Breast epithelium (tissue), 3 donors: ENCODE data around the gene LMOD1.

ENCODE experiments used
- CTCF ChIP-seq, 3 donors: fragments of 450-650 bp; IDR thresholded peaks; one replicate each; pipeline ENCODE4 v1.5.1; 2016 to 2017; ENCODE audit warnings: antibody characterized with exemption in 3 of 3, mild to moderate bottlenecking in 3 of 3, moderate library complexity in 3 of 3
- POLR2A ChIP-seq: fragments of 450-650 bp; IDR thresholded peaks from one replicate; pipeline ENCODE4 v1.6.1; 2016; ENCODE audit warnings: antibody characterized with exemption, mild to moderate bottlenecking, moderate library complexity
- POLR2AphosphoS5 ChIP-seq, 3 donors: sonication (generic); formaldehyde crosslinking; IDR thresholded peaks; one replicate each; pipeline ENCODE4 v1.6.1; 2017; ENCODE audit warnings: antibody characterized with exemption in 3 of 3

- TF ChIP-seq CTCF (IDR thresholded peaks at IDR 0.05) = no peak
- no peak for TF ChIP-seq POLR2A
- no peak for TF ChIP-seq POLR2AphosphoS5 (IDR thresholded peaks at IDR 0.05)
These were observed 21.1 kb downstream of the LMOD1 start for GRCh38 chr1:201925301-201925567.
